Endodermal cell (in vitro differentiated cells): ENCODE measurements around the gene GPR27. TPM values are rescaled to one million over a fixed set of nuclear protein-coding genes. Genes with fewer than 3 reads are reported as not detected.

Source experiments
- DNase-seq: peaks from one replicate; pipeline ENCODE4 v3.0.0-alpha.2; 2017
- H3K27ac ChIP-seq: 2 replicates; pipeline ENCODE4 v1.5.1; 2013; ENCODE audit warnings: mild to moderate bottlenecking, low read depth, low read length, moderate library complexity
- H3K27me3 ChIP-seq: 2 replicates; pipeline ENCODE4 v1.6.1; 2013; ENCODE audit warnings: mild to moderate bottlenecking, low read length, moderate library complexity; ENCODE audit not compliant: insufficient read depth, control insufficient read depth, poor library complexity, severe bottlenecking
- H3K36me3 ChIP-seq: 2 replicates; pipeline ENCODE4 v1.7.0; 2013; ENCODE audit warnings: mild to moderate bottlenecking, low read length, moderate library complexity; ENCODE audit not compliant: control insufficient read depth, insufficient read depth
- H3K4me1 ChIP-seq: one replicate; pipeline ENCODE4 v1.7.0; 2013; ENCODE audit warnings: low read length; ENCODE audit not compliant: control insufficient read depth, insufficient read depth
- H3K4me3 ChIP-seq: 2 replicates; pipeline ENCODE4 v1.5.1; 2013; ENCODE audit warnings: mild to moderate bottlenecking, low read length, moderate library complexity
- H3K9ac ChIP-seq: 2 replicates; pipeline ENCODE4 v1.6.1; 2013; ENCODE audit warnings: mild to moderate bottlenecking, low read length, moderate library complexity; ENCODE audit not compliant: poor library complexity, severe bottlenecking; ENCODE audit errors: extremely low read depth
- H3K9me3 ChIP-seq: 2 replicates; pipeline ENCODE4 v1.6.1; 2013; ENCODE audit warnings: mild to moderate bottlenecking, low read length, moderate library complexity; ENCODE audit not compliant: control insufficient read depth
- H3K27ac Mint-ChIP-seq: 2 replicates; pipeline ENCODE4 v1.8.0; 2020; ENCODE audit warnings: mixed read lengths
- H3K27me3 Mint-ChIP-seq: 2 replicates; pipeline ENCODE4 v1.8.0; 2021; ENCODE audit warnings: mild to moderate bottlenecking, mixed read lengths; ENCODE audit not compliant: insufficient read depth
- H3K36me3 Mint-ChIP-seq: 2 replicates; pipeline ENCODE4 v1.8.0; 2020; ENCODE audit warnings: low read depth, mixed read lengths
- H3K4me1 Mint-ChIP-seq: 2 replicates; pipeline ENCODE4 v1.8.0; 2020; ENCODE audit warnings: mixed read lengths
- H3K4me3 Mint-ChIP-seq: 2 replicates; pipeline ENCODE4 v1.8.0; 2020; ENCODE audit warnings: mild to moderate bottlenecking, moderate library complexity, mixed read lengths
- H3K9me3 Mint-ChIP-seq: 2 replicates; pipeline ENCODE4 v1.8.0; 2020; ENCODE audit warnings: mild to moderate bottlenecking, mixed read lengths
- WGBS, 2 experiments: methylation state at CpG; one replicate each; pipeline versions ENCODE4 v1.1.5 to v1.1.7; 2013; ENCODE audit warnings: missing lambda C conversion rate in 2 of 2, mixed read lengths in 1 of 2; ENCODE audit not compliant: insufficient coverage in 1 of 2, insufficient read length in 1 of 2; 5-methylcytosine and 5-hydroxymethylcytosine counted together
- total RNA-seq, 2 donors: library from RNA; stranded (reverse); fragmentation: NEBNext Ultra II Directional in 1 of 2; extraction: Animal tissue kit (Norgen Biotek cat#: 25700) in 1 of 2; gene quantifications; 2 replicates in 1 of 2; 3 replicates in 1 of 2; pipeline ENCODE4 v1.2.1, GENCODE V29; 2021
- TF ChIP-seq, protein P1 (sequence below): fragments of 200-600 bp; sonication (generic); conservative IDR thresholded peaks from 2 replicates; pipeline ENCODE4 v1.5.0; 2021; ENCODE audit warnings: antibody characterized with exemption, mild to moderate bottlenecking

Gene GPR27
- total RNA-seq, 2 donors from 2014 or later, result 7.4 to 7.9 TPM

DNA sequence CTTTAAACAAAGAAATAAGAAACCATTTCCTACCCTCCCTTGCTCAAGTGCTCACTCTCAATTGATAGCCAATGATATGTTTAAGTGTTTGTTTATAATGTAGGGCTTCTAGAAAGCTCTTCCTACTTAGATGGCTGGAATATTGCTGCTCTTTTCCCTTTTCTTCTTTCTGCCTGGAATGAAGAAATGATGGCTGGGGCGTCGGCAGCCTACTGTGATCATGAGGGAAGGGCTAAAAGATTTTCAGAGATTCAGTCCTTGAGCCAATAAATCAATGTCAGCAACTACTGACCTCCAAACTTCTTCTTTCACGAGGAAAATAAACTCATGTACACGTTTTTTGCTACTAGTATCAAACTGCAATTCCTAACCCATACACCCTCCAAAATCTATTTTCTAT lies 2.1 kb upstream of the GPR27 start:
- Mint-ChIP-seq H3K36me3 (no peaks in the 10 kb centered on the region), H3K27ac (no peak overlapping the region), H3K4me1 (peaks cover 9% of the 10 kb centered on the region), H3K27me3 (peaks cover 68% of the 10 kb centered on the region), H3K9me3 (no peaks in the 10 kb centered on the region), H3K4me3 (no peak overlapping the region)
- Histone ChIP-seq H3K27me3 (peaks cover 75% of the 10 kb centered on the region), H3K9me3 (no peaks in the 10 kb centered on the region), H3K36me3 (no peaks in the 10 kb centered on the region), H3K27ac (no peak overlapping the region), H3K4me3 (no peak overlapping the region), H3K9ac (no peak overlapping the region), H3K4me1 (peaks cover 3% of the 10 kb centered on the region)
- TF ChIP-seq, protein P1, sequence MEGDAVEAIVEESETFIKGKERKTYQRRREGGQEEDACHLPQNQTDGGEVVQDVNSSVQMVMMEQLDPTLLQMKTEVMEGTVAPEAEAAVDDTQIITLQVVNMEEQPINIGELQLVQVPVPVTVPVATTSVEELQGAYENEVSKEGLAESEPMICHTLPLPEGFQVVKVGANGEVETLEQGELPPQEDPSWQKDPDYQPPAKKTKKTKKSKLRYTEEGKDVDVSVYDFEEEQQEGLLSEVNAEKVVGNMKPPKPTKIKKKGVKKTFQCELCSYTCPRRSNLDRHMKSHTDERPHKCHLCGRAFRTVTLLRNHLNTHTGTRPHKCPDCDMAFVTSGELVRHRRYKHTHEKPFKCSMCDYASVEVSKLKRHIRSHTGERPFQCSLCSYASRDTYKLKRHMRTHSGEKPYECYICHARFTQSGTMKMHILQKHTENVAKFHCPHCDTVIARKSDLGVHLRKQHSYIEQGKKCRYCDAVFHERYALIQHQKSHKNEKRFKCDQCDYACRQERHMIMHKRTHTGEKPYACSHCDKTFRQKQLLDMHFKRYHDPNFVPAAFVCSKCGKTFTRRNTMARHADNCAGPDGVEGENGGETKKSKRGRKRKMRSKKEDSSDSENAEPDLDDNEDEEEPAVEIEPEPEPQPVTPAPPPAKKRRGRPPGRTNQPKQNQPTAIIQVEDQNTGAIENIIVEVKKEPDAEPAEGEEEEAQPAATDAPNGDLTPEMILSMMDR, result no peak
- DNase-seq, result no peak
- WGBS, 2 experiments, result 85 to 91% methylated on average over 4 of the region's 4 CpGs

DNA sequence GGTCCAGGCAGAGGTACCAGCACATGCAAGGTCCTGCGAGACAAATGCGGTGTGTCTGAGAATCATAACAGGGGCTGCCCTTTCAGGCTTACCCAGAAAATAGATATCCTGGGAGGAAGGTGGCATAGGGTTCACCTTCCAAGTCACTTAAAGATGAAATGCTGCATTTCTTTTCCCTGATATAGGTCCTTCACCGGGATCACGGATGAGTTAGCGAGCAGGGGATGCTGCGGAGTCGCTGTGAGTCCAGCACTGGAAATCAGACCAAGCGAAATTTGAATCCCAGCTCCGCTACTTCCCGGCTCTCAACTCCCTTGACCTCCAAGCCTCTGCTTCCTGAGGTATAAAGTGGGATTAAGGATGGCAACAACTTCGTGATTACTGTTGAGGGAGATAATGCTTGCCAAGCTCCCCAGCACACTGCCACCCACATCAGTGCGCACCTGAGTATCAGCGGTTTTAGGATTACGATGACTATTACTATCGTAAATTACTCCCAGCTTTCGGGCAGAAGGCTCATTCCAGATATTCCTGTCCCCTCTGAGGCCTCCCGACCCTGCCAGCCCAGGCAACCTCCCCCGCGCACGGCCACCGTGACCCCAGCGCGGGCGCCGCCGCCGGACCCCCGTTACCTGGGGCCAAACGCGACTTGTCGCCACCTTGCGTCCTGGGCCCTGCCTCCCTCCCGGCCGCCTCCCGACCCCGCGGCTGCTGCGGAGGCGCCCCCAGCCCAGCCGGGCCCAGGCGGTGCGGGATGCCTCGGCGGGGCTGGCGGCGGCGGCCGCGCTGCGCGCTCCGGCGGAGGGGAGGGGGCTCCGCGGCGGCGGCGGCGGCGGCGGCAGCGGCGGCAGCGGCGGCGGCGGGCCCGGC lies 589 bp upstream of the GPR27 start:
- H3K36me3 Mint-ChIP-seq, result no peaks in the 10 kb centered on the region
- Histone ChIP-seq H3K4me1 (peaks cover 3% of the 10 kb centered on the region), H3K36me3 (no peaks in the 10 kb centered on the region), H3K9me3 (no peaks in the 10 kb centered on the region), H3K9ac (no peak overlapping the region), H3K27me3 (peaks cover 84% of the 10 kb centered on the region), H3K4me3 (peak overlapping the region; percentile 74), H3K27ac (no peak overlapping the region)
- H3K4me1 Mint-ChIP-seq, result peaks cover 9% of the 10 kb centered on the region
- peak; percentile 67 for DNase-seq
- WGBS, 2 experiments, result 6 to 25% methylated on average over 7 to 67 of the region's 68 CpGs
- TF ChIP-seq, protein P1, result peak; percentile 19
- H3K4me3 Mint-ChIP-seq, result peak overlapping the region; percentile 61
- peaks cover 80% of the 10 kb centered on the region for H3K27me3 Mint-ChIP-seq
- H3K9me3 Mint-ChIP-seq, result no peaks in the 10 kb centered on the region
- H3K27ac Mint-ChIP-seq, result no peak overlapping the region

DNA sequence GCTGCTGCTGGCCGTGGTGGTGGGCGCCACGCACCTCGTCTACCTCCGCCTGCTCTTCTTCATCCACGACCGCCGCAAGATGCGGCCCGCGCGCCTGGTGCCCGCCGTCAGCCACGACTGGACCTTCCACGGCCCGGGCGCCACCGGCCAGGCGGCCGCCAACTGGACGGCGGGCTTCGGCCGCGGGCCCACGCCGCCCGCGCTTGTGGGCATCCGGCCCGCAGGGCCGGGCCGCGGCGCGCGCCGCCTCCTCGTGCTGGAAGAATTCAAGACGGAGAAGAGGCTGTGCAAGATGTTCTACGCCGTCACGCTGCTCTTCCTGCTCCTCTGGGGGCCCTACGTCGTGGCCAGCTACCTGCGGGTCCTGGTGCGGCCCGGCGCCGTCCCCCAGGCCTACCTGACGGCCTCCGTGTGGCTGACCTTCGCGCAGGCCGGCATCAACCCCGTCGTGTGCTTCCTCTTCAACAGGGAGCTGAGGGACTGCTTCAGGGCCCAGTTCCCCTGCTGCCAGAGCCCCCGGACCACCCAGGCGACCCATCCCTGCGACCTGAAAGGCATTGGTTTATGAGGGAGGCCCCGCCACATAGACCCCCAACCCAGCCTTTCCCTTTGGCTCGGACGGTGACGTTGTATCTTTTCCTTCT lies 1.1 kb downstream of the GPR27 start:
- peaks cover 78% of the 10 kb centered on the region for H3K27me3 Mint-ChIP-seq
- WGBS, 2 experiments, result 43 to 50% methylated on average over 25 to 65 of the region's 65 CpGs

More for the DNA sequence above, 1.1 kb downstream of the GPR27 start:
- Histone ChIP-seq H3K4me3 (no peak overlapping the region), H3K9me3 (no peaks in the 10 kb centered on the region), H3K9ac (no peak overlapping the region), H3K4me1 (peaks cover 3% of the 10 kb centered on the region), H3K36me3 (no peaks in the 10 kb centered on the region), H3K27me3 (peaks cover 72% of the 10 kb centered on the region), H3K27ac (no peak overlapping the region)
- Mint-ChIP-seq H3K4me1 (peaks cover 9% of the 10 kb centered on the region), H3K9me3 (no peaks in the 10 kb centered on the region), H3K36me3 (no peaks in the 10 kb centered on the region), H3K27ac (no peak overlapping the region), H3K4me3 (peak overlapping the region; percentile 61)
- TF ChIP-seq, protein P1, result no peak
- peak; percentile 62 for DNase-seq
